HCEC 1CT (cell line): ENCODE results near the gene SLC18A3.

Source experiments
- DNase-seq: peaks from one replicate; pipeline ENCODE4 v3.0.0-alpha.2; 2017

Gene SLC18A3

DNA sequence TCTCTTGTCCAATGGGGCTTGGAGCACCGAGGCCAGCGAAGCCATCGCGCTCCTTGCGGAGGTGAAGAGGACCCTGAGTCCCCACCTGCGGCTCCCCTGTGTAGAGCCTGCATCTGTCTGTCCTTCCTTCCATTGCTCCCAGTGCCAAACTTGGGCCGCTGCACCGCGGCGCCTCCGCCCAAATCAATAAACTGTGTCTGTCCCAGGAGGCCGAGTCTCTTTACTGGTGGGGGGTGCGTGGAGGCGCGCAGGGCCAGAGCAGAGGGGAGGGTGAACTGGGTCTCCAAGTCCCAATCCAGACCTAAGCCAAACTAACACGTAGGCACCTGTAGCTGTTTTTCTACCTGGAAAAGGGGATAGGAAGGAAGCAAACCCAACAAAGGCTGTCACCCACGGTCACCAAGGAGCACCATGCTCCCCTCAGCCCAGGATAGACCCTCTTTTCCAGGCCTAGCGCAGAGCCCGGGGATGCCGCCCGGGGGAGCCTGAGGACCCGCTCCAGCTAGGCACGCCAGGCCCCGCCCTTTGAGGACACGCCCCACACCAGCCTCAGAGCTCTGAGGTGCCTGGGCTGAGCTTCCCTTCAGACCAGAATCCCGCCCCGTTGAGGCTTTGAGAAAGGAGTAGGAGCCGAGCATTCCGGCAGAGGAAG lies 2.5 kb downstream of the SLC18A3 start:
- no peak for DNase-seq

DNA sequence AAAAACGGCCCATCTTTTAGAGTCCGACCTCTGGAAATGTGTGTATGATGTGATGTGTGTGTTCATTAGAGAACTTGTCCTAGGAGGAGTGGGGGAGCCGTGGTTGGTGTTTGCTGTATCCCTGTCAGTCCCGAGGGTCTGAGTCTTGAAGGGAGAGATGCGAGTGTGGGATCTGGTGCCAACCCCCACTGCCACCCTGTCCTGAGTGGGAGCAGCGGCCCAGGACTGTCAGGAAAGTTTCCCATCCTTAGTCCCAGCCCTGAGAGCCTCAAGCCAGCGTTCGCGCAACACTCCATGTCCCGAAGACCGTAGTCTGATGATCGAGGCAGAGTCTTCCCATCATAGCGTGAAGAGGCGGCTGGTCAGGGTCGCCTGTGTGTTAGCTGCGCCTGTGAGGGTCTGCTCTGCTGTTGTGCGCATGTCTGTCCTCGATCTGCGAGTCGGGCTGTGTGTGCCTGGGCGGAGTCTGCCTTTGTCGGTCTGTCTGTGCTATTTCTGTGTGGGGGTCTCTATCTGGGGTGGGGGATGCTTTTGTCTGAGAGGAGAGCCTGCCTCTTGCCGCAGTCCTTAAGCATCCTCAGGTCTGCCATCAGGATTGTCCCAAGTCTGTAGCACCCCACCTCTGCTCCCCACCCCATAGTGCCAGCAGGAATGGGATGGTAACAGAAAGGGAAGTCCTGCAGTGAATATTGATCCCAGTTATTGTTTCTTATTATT lies 3.2 kb downstream of the SLC18A3 start:
- no peak for DNase-seq

- DNase-seq = no peak
Observed at GRCh38 chr10:49613882-49614241, 3.8 kb downstream of the SLC18A3 start, which contains the start of gene CHAT. Gene CHAT (plus strand): TSS chr10:49614037. CDS start chr10:49614190, 153 bp downstream.

GRCh38 chr10:49614242-49615198 lies 4.4 kb downstream of the SLC18A3 start:
- no peak for DNase-seq

DNA sequence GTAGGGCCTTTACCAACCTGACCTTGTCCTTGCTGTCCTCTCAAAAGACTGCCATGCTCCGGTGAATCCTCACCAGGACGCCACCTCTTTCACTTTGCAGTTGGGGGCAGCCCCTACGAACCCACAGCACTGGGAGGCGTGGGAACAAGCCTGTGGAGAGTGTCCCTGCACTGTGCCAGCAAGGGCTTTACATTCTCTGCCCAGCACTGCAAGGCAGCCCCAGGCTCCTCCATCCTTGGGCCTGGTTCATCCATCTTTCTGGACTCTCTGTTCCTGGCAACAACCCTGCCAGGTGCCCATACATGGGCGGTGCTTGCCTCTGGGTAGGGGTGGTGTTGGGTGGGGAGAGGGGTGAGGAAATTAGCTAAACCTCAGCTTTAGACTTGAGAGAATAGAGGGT lies 5.1 kb downstream of the SLC18A3 start:
- DNase-seq = no peak

GRCh38 chr10:49615721-49616120 lies 5.6 kb downstream of the SLC18A3 start:
- DNase-seq = no peak

GRCh38 chr10:49616421-49617101 lies 6.5 kb downstream of the SLC18A3 start:
- no peak for DNase-seq

DNA sequence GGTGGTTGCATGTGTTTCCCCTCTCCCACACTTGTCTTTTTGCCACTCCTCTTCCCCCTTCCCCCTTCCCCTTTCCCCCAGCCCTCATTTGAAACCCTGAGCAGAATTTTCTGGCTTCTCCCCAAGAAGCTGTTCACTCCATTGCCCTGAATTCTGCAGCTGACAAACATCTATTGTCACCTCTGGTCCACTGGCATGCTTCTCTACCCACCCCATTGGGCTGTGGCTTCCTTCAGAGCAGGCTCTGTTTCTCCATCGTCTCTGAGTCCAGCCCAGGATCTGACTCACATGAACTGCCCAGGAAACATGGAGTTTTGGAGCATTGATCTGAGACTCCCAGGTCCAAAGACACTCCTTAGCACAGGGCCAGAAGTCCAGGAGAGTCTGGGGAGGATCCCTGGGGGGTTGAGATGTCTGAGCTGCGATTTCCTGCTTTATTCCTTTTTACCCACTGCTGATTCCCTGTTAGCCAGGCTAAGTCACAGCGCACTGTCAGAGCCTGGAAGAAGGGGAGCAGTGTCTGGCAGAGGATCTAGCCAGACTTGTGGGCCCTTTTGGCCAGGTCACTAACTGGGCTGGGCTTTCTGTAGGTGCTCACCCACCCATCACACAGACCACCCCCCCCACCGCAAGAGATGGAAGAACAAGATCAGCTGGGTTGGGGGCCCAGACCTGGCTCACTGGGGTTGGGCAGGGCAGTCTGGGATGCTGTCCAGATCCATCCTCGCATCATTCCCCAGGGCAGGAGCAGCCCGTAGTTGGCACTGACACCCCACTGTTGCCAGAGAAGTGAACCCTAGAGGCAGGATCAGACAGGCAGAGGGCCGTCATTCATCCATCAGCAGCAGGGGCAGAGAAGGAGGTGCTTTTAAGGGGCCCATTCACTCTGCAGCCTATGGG lies 7.3 kb downstream of the SLC18A3 start:
- DNase-seq = no peak

DNA sequence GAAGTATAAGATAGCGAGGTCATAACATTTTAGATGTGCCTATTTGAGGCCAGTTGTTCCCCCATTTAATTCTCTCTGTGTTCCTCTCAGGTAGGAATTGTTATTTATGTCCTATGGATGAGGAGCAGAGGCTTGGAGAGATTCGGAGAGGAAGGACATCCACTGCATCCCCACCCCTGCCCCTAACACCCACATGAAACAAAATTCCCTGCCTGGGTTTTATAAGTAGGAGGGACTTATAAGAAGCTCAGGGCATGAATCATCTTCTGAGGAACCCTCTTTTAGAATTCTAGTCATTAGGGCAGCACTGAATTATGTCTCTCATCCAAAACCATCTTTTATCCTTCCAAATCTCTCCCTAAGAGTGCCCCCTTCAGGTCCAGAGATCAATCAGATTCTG lies 8.7 kb downstream of the SLC18A3 start:
- DNase-seq = peak; percentile 15

GRCh38 chr10:49619613-49620012 lies 9.5 kb downstream of the SLC18A3 start:
- DNase-seq = no peak

DNA sequence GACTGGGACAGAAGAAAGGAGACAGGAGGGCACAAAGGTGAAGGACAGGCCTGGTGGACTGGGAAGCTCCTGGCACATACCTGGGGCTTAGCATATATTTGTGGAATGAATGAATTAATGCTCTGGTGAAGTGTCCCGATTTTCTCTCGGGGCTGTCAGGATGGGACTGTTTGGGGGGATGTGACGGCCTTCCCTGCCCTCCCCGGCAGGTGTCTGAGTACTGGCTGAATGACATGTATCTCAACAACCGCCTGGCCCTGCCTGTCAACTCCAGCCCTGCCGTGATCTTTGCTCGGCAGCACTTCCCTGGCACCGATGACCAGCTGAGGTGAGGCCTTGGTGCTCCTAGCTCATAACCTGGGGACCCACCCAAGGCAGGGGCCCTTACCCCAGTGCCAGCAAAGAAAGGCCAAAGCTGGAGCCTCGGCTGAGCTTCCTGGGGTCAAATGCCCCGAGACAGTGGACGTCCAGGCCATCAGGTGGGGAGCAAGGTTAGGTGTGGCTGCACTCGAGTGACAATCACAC lies 10.2 kb downstream of the SLC18A3 start:
- DNase-seq = no peak

DNA sequence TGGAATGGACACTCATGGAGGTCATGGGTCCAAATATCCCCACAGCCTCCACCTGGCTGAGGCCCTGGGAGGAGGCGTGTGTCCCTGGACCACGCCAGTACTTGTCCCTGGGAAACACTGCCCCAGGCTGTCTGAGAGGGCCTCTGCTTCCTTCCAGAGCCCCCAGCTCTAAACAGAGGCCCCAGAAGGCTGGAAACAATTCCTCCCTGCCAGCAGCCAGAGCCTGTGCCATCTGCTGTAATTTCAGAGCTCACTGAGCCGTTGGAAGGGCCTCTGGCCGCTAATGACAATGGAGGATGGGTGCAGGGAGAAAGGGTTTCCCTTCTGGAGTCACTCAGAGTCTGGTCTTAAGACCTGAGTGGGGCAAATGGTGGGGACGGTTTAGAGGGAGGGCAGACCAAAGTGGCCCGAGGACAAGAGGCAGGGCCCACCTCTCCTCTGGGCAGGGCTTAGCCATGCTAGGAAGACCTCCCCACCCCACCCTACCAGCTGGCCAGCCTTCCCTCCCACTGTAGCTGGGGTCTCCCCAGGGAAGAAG lies 10.8 kb downstream of the SLC18A3 start:
- DNase-seq = no peak

- no peak for DNase-seq
Observed at GRCh38 chr10:49621561-49621960, 11.5 kb downstream of the SLC18A3 start.

DNA sequence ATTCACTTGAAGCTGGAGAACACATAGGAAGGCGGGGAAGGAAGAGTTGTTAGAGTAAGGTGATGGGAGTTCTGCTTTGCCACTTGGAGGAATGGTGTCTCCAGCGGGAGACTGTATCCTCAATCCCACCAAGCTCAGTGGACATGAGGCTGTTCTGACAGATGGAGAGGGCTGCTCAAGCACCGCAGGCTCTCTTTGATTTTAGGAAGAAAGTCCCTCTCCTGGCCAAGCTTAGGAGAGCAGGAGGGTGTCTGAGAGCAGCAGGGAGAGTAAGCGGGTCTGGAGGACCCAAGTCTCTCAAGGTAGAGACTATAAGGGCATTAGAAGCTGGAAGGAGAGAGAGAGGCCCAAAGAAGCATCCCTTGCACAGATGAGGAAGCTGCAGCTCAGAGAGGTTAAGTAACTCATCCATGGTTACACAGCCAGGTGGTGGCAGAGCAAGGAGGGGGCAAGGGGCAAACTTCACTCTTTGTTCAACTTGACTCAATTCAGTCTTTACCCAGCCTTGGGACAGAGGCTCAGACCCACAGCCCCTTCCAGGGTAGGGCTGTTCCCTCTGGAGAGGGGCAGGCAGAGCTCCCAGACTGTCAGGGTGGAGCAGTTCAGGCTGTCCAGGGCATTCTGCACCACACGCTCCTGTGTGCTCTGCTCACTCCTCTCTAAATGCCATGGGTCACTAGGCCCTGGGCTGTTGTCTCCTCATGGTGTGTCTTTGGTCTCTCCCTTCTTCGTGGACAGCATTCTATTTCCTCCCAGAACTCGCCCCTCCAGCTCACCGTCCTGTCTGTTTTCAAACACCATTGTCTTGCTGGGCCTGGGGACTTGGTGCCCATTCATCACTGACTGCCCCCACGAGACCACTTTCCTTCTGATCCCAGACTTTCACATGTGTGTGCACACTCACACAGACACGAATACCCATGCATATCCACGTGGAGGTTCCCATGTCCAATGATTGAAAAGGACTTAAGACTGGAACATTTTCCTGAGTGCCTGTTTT lies 12.6 kb downstream of the SLC18A3 start:
- no peak for DNase-seq

GRCh38 chr10:49624629-49625028 lies 14.5 kb downstream of the SLC18A3 start:
- no peak for DNase-seq

DNA sequence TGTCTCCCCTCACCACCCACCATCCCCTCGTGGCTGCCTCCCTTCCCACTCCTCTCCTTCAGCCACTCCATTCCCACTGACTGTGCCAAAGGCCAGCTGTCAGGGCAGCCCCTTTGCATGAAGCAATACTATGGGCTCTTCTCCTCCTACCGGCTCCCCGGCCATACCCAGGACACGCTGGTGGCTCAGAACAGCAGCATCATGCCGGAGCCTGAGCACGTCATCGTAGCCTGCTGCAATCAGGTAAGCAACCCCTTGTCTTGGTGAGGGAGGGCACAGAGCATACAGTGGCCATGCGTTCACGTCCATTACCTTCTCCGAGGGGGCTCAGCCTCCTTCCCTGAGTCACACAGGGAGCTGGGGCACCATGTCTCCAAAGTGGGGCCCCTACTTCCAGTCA lies 15.3 kb downstream of the SLC18A3 start:
- DNase-seq = no peak

DNA sequence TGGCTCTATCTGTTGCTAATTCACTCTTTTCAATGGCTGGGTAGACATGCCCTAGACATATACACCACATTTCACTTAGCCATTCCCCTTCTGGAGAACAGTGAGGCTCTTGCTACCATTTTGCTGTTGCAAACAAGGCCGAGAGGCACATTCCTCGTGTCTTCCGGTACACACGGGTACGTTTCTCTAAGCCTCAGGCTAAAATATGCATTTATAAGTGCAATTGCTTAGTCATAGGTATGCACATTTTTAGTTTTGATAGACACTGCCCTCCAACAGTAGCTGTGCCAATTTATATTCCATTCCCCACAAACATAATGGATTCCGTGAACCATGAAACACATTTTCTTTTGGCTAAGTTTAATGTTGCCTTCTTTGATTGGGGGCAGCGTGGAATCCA lies 16.9 kb downstream of the SLC18A3 start:
- no peak for DNase-seq

- no peak for DNase-seq
Observed at GRCh38 chr10:49627644-49628247, 17.6 kb downstream of the SLC18A3 start.

DNA sequence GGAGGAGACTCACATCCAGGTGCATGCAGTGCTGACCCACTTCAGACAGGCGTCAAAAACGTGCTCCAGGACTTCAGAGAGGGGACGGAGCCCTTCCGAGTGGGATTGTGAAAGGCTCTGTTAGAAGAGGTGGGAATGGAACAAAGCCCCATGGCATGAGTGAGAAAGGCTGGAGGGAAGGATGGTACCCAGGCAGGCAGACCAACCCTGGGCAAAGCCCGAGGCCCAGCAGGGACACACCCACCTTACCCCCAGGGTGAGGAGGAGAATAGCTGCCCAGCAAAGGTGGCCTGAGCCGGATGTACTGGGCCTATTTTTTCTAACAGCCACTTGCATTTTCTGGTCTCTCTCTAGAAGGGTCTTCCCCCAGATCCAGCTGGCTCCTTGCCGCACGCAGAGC lies 18.5 kb downstream of the SLC18A3 start:
- DNase-seq = no peak
